CD8-positive, alpha-beta memory T cell (primary cell): ENCODE results near the gene ZNF408. TPM values are rescaled to one million over a fixed set of nuclear protein-coding genes. Genes with fewer than 3 reads are reported as not detected.

ENCODE experiments used
- CTCF ChIA-PET: fragments of 350-600 bp; sonication (Branson Sonifier 250); formaldehyde crosslinking; loops from one replicate; lab custom pipeline; 2021; ENCODE audit warnings: antibody characterized with exemption; lab: Charles Lee
- POLR2A ChIA-PET: fragments of 350-600 bp; sonication (Branson Sonifier 250); formaldehyde crosslinking; loops from one replicate; lab custom pipeline; 2021; ENCODE audit warnings: antibody characterized with exemption; lab: Charles Lee
- DNase-seq, 5 donors: peaks; one replicate each; pipeline versions ENCODE4 v3.0.0 to v3.0.0-alpha.2; 2020 to 2022; ENCODE audit warnings: mixed read lengths in 1 of 5
- H3K27ac ChIP-seq: one replicate; pipeline ENCODE4 v1.7.0; 2013; ENCODE audit warnings: low read depth, mild to moderate bottlenecking, low read length, moderate library complexity
- H3K27me3 ChIP-seq: 2 replicates; pipeline ENCODE4 v1.7.0; 2013; ENCODE audit warnings: low read length, mild to moderate bottlenecking; ENCODE audit not compliant: insufficient read depth, poor library complexity, severe bottlenecking
- H3K36me3 ChIP-seq: 2 replicates; pipeline ENCODE4 v1.7.0; 2013; ENCODE audit warnings: mild to moderate bottlenecking, low read length, moderate library complexity; ENCODE audit not compliant: insufficient read depth
- H3K4me1 ChIP-seq: 2 replicates; pipeline ENCODE4 v1.7.0; 2013; ENCODE audit warnings: mild to moderate bottlenecking, low read length, moderate library complexity; ENCODE audit not compliant: insufficient read depth
- H3K4me3 ChIP-seq: 2 replicates; pipeline ENCODE4 v1.7.0; 2013; ENCODE audit warnings: mild to moderate bottlenecking, low read length
- H3K9me3 ChIP-seq: 2 replicates; pipeline ENCODE4 v1.7.0; 2013; ENCODE audit warnings: mild to moderate bottlenecking, low read length
- H3K27ac Mint-ChIP-seq, 8 donors: one replicate each; pipeline ENCODE4 v1.8.0; 2020 to 2021; ENCODE audit warnings: mixed read lengths in 8 of 8, mild to moderate bottlenecking in 6 of 8, inconsistent platforms in 3 of 8, moderate library complexity in 3 of 8
- H3K27me3 Mint-ChIP-seq, 2 donors: one replicate each; pipeline ENCODE4 v1.8.0; 2020 to 2021; ENCODE audit warnings: mixed read lengths in 2 of 2, mild to moderate bottlenecking in 1 of 2, moderate library complexity in 1 of 2
- H3K36me3 Mint-ChIP-seq, 3 donors: one replicate each; pipeline ENCODE4 v1.8.0; 2020 to 2021; ENCODE audit warnings: mixed read lengths in 3 of 3, inconsistent platforms in 1 of 3, mild to moderate bottlenecking in 1 of 3
- H3K4me1 Mint-ChIP-seq, 3 donors: one replicate each; pipeline ENCODE4 v1.8.0; 2020 to 2021; ENCODE audit warnings: mixed read lengths in 3 of 3, inconsistent platforms in 1 of 3, mild to moderate bottlenecking in 1 of 3
- H3K4me3 Mint-ChIP-seq, 7 donors: one replicate each; pipeline ENCODE4 v1.8.0; 2020 to 2021; ENCODE audit warnings: mixed read lengths in 7 of 7, mild to moderate bottlenecking in 6 of 7, moderate library complexity in 4 of 7, inconsistent platforms in 2 of 7
- H3K9me3 Mint-ChIP-seq, 5 donors: one replicate each; pipeline ENCODE4 v1.8.0; 2020 to 2022; ENCODE audit warnings: mixed read lengths in 5 of 5, mild to moderate bottlenecking in 3 of 5, moderate library complexity in 2 of 5, inconsistent platforms in 1 of 5
- polyA plus RNA-seq: library from polyadenylated mRNA; unstranded; fragments of 300-500 nt; fragmentation: Illumina TruSeq; gene quantifications from one replicate; pipeline ENCODE4 v1.2.3, GENCODE V29; 2021
- total RNA-seq, 2 experiments: library from RNA; stranded (reverse); gene quantifications; one replicate each; pipeline ENCODE4 v1.2.3, GENCODE V29; 2021

The ZNF408 gene
- total and polyA plus RNA-seq, 3 experiments from 2014 or later, result 9.6 to 14.4 (median 13.2) TPM

GRCh38 chr11:46681814-46682213 lies 19.0 kb upstream of the ZNF408 start:
- Mint-ChIP-seq H3K27me3 (no peaks in the 10 kb centered on the region), H3K9me3 (no peaks in the 10 kb centered on the region), H3K27ac (no peak overlapping the region), H3K4me3 (no peak overlapping the region), H3K4me1 (peaks cover 6 to 16% (median 10%) of the 10 kb centered on the region in 3 donors), H3K36me3 (peaks cover 3 to 83% (median 5%) of the 10 kb centered on the region in 3 donors)
- ChIA-PET POLR2A (no interaction called here), CTCF (interaction anchor here (1.3 to 4.1 kb wide), 2 partner anchors 11 to 29 kb away, joined by 3 to 19 read pairs; no protein-coding TSS in a partner anchor)
- H3K27me3 ChIP-seq, result no peaks in the 10 kb centered on the region
- H3K27ac ChIP-seq, result no peak overlapping the region
- no peak overlapping the region for H3K4me3 ChIP-seq
- no peaks in the 10 kb centered on the region for H3K9me3 ChIP-seq
- H3K4me1 ChIP-seq, result peaks cover 6% of the 10 kb centered on the region
- DNase-seq, result no peak
- H3K36me3 ChIP-seq, result peaks cover 32% of the 10 kb centered on the region

GRCh38 chr11:46682773-46683752 lies 17.8 kb upstream of the ZNF408 start:
- Histone ChIP-seq H3K4me1 (no peaks in the 10 kb centered on the region), H3K27me3 (no peaks in the 10 kb centered on the region), H3K36me3 (peaks cover 43% of the 10 kb centered on the region), H3K9me3 (no peaks in the 10 kb centered on the region), H3K27ac (no peak overlapping the region), H3K4me3 (no peak overlapping the region)
- DNase-seq, result no peak
- ChIA-PET CTCF (interaction anchor here (0.7 to 4.1 kb wide), 3 partner anchors 9 to 205 kb away, joined by 3 to 19 read pairs (median 6); no protein-coding TSS in a partner anchor), POLR2A (interaction anchor here (0.6 kb wide), 1 partner anchor 886 kb away, joined by 3 read pairs; no protein-coding TSS in a partner anchor)
- peaks cover under 1 to 85% (median 5%) of the 10 kb centered on the region in 3 donors for H3K36me3 Mint-ChIP-seq
- peaks cover 3 to 17% (median 3%) of the 10 kb centered on the region in 3 donors for H3K4me1 Mint-ChIP-seq
- H3K27ac Mint-ChIP-seq, result peak overlapping the region in 2 of 8 donors; percentile 15 to 33
- no peak overlapping the region for H3K4me3 Mint-ChIP-seq
- no peaks in the 10 kb centered on the region for H3K27me3 Mint-ChIP-seq
- no peaks in the 10 kb centered on the region for H3K9me3 Mint-ChIP-seq

GRCh38 chr11:46684367-46684766 lies 16.5 kb upstream of the ZNF408 start:
- Mint-ChIP-seq H3K27me3 (no peaks in the 10 kb centered on the region), H3K4me3 (no peak overlapping the region)
- CTCF ChIA-PET, result interaction anchor here (4.1 kb wide), 1 partner anchor 14 kb away, joined by 19 read pairs; no protein-coding TSS in a partner anchor

GRCh38 chr11:46686886-46687795 lies 13.7 kb upstream of the ZNF408 start:
- CTCF ChIA-PET, result no interaction called here
- POLR2A ChIA-PET, result no interaction called here
- Mint-ChIP-seq H3K4me3 (peak overlapping the region in 1 of 7 donors; percentile 32), H3K36me3 (peaks cover 5 to 74% (median 9%) of the 10 kb centered on the region in 3 donors), H3K4me1 (peaks cover 6 to 26% (median 12%) of the 10 kb centered on the region in 3 donors), H3K27ac (peak overlapping the region in 5 of 8 donors; percentile 2 to 77 (median 17)), H3K9me3 (no peaks in the 10 kb centered on the region), H3K27me3 (no peaks in the 10 kb centered on the region)
- Histone ChIP-seq H3K4me3 (no peak overlapping the region), H3K36me3 (peaks cover 18% of the 10 kb centered on the region), H3K27ac (no peak overlapping the region), H3K4me1 (no peaks in the 10 kb centered on the region), H3K9me3 (no peaks in the 10 kb centered on the region), H3K27me3 (no peaks in the 10 kb centered on the region)
- no peak for DNase-seq

More at GRCh38 chr11:46684367-46684766, 16.5 kb upstream of the ZNF408 start:
- H3K27ac ChIP-seq, result no peak overlapping the region
- Mint-ChIP-seq H3K27ac (peak overlapping the region in 2 of 8 donors; percentile 17 to 26), H3K9me3 (no peaks in the 10 kb centered on the region), H3K36me3 (peaks cover 0 to 80% (median 8%) of the 10 kb centered on the region in 3 donors), H3K4me1 (peaks cover 2 to 22% (median 6%) of the 10 kb centered on the region in 3 donors)
- POLR2A ChIA-PET, result no interaction called here
- H3K9me3 ChIP-seq, result no peaks in the 10 kb centered on the region
- H3K36me3 ChIP-seq, result peaks cover 32% of the 10 kb centered on the region
- H3K4me1 ChIP-seq, result no peaks in the 10 kb centered on the region
- DNase-seq, result no peak
- no peak overlapping the region for H3K4me3 ChIP-seq
- H3K27me3 ChIP-seq, result no peaks in the 10 kb centered on the region

- no peak for DNase-seq
- peaks cover 5% of the 10 kb centered on the region for H3K4me1 ChIP-seq
- Mint-ChIP-seq H3K4me3 (no peak overlapping the region), H3K4me1 (peaks cover 12 to 35% (median 17%) of the 10 kb centered on the region in 3 donors), H3K27ac (peak overlapping the region in 5 of 8 donors; percentile 30 to 90 (median 63)), H3K9me3 (no peaks in the 10 kb centered on the region), H3K27me3 (peaks cover 0 to 1% of the 10 kb centered on the region in 2 donors), H3K36me3 (peaks cover 5 to 79% (median 6%) of the 10 kb centered on the region in 3 donors)
- no peak overlapping the region for H3K27ac ChIP-seq
- POLR2A ChIA-PET, result no interaction called here
- CTCF ChIA-PET, result interaction anchor here (1.7 kb wide), 1 partner anchor 20 kb away, joined by 7 read pairs; no protein-coding TSS in a partner anchor
- no peaks in the 10 kb centered on the region for H3K27me3 ChIP-seq
- H3K36me3 ChIP-seq, result peaks cover 44% of the 10 kb centered on the region
- no peak overlapping the region for H3K4me3 ChIP-seq
- no peaks in the 10 kb centered on the region for H3K9me3 ChIP-seq
Measured at GRCh38 chr11:46690702-46691101, 10.1 kb upstream of the ZNF408 start.

GRCh38 chr11:46692450-46692849 lies 8.4 kb upstream of the ZNF408 start:
- no peaks in the 10 kb centered on the region for H3K27me3 ChIP-seq
- peak overlapping the region in 1 of 8 donors; percentile 77 for H3K27ac Mint-ChIP-seq
- no peak for DNase-seq
- no peak overlapping the region for H3K4me3 Mint-ChIP-seq
- H3K27ac ChIP-seq, result no peak overlapping the region
- H3K36me3 ChIP-seq, result peaks cover 37% of the 10 kb centered on the region
- ChIA-PET CTCF (interaction anchor here (0.8 to 1.7 kb wide), 2 partner anchors 9 to 22 kb away, joined by 3 to 7 read pairs; no protein-coding TSS in a partner anchor), POLR2A (interaction anchor here (0.6 kb wide), 1 partner anchor 61 kb away, joined by 6 read pairs; no protein-coding TSS in a partner anchor)
- peaks cover 18 to 44% (median 24%) of the 10 kb centered on the region in 3 donors for H3K4me1 Mint-ChIP-seq
- H3K4me1 ChIP-seq, result peaks cover 14% of the 10 kb centered on the region
- no peak overlapping the region for H3K4me3 ChIP-seq
- peaks cover 0 to 1% of the 10 kb centered on the region in 2 donors for H3K27me3 Mint-ChIP-seq
- no peaks in the 10 kb centered on the region for H3K9me3 Mint-ChIP-seq
- no peaks in the 10 kb centered on the region for H3K9me3 ChIP-seq
- peaks cover 5 to 74% (median 6%) of the 10 kb centered on the region in 3 donors for H3K36me3 Mint-ChIP-seq

- Histone ChIP-seq H3K27me3 (no peaks in the 10 kb centered on the region), H3K9me3 (no peaks in the 10 kb centered on the region), H3K27ac (no peak overlapping the region), H3K4me3 (no peak overlapping the region), H3K36me3 (peaks cover 28% of the 10 kb centered on the region), H3K4me1 (peaks cover 26% of the 10 kb centered on the region)
- no peaks in the 10 kb centered on the region for H3K9me3 Mint-ChIP-seq
- H3K4me3 Mint-ChIP-seq, result no peak overlapping the region
- peak overlapping the region in 1 of 8 donors; percentile 15 for H3K27ac Mint-ChIP-seq
- CTCF ChIA-PET, result interaction anchor here (0.9 kb wide), 1 partner anchor 76 kb away, joined by 4 read pairs; the partner anchor contains the start of genes ATG13 and HARBI1
- peaks cover 27 to 47% (median 30%) of the 10 kb centered on the region in 3 donors for H3K4me1 Mint-ChIP-seq
- POLR2A ChIA-PET, result interaction anchor here (0.7 kb wide), 1 partner anchor 61 kb away, joined by 5 read pairs; no protein-coding TSS in a partner anchor
- no peak for DNase-seq
- peaks cover 0 to 1% of the 10 kb centered on the region in 2 donors for H3K27me3 Mint-ChIP-seq
- H3K36me3 Mint-ChIP-seq, result peaks cover 5 to 70% (median 8%) of the 10 kb centered on the region in 3 donors
Measured at GRCh38 chr11:46693597-46694012, 7.2 kb upstream of the ZNF408 start.
